ENCODE results near the gene TMEM132D.
"Not testable (repeated sequence)": the region's sequence is repeated elsewhere in the genome, so short reads cannot be mapped to it uniquely, and the experiment has no call there.

TMEM132D gene

GRCh38 chr12:129064209-129064855, 839.5 kb downstream of the TMEM132D start:
- no peak for DNase-seq (ENCODE audit: low spot score)

DNA sequence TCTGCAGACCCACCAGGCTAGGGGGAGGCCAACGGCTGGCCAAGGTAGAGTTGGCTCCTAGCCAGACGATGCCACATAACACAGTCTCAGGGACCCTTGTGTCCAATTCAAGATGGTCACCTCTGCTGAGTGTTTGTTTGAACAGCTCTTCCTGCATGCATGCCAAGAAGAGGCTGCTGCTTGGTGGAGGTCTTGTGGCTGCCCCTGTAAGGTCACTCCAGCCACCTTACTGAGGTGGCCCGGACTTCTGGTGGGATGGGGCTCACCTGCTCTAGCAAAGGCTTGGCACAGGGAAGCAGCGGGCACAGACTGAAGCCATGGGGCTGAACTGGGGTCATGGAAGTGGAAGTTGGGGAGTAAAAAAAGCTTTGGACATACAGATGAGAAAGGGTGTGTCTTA, 840.2 kb downstream of the TMEM132D start:
- DNase-seq (ENCODE audit: low spot score): no peak

- no peak for DNase-seq (ENCODE audit: low spot score)
Observed at GRCh38 chr12:129053232-129053631, 850.6 kb downstream of the TMEM132D start.

DNA sequence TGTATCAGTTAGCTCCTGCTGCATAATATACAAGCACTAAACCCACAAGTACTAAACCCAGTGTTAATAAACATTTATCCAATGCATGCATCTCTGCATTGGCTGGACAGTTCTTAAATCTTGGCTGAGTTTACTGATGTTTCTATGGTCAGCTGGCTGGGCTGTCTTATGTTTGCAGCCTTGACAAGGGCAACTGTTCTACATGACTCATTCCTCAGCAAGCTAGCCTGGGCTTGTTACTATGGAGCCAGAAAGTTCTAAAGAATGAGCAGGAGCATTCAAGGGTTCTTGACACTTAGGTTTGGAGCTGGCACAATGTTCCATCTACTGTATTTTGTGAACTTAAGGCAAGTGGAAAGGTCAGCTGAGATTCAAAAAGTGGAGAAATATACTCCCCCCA, 851.5 kb downstream of the TMEM132D start:
- no peak for DNase-seq (ENCODE audit: low spot score)

DNA sequence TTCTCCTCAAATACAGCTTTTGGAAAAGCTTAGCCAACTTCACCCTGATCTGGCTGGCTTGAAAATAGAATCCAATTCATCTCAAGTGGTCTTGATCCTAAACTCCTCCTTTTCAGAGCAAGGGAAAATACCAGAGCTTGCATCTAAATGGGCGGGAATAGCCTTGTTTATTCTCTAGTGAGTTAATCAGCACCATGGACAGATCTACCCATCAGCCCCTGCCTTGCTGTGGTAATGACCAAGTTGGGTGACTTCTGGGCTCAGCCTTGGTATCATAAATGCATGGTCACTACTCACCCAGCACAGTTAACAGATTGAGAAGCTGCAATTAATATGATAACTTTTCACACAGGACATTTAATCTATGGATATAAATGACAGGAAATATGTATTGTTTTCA, 853.9 kb downstream of the TMEM132D start:
- no peak for DNase-seq (ENCODE audit: low spot score)

DNA sequence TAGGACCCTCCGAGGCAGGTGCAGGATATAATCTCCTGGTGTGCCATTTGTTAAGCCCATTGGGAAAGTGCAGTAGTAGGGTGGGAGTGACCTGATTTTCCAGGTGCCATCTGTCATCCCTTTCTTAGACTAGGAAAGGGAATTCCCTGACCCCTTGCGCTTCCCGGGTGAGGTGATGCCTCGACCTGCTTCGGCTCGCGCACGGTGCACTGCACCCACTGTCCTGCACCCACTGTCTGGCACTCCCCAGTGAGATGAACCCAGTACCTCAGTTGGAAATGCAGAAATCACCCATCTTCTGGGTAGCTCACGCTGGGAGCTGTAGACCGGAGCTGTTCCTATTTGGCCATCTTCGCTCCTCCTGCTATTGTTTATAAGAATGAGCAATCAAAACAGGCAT, 860.5 kb downstream of the TMEM132D start:
- DNase-seq (ENCODE audit: low spot score): not testable (repeated sequence)

DNA sequence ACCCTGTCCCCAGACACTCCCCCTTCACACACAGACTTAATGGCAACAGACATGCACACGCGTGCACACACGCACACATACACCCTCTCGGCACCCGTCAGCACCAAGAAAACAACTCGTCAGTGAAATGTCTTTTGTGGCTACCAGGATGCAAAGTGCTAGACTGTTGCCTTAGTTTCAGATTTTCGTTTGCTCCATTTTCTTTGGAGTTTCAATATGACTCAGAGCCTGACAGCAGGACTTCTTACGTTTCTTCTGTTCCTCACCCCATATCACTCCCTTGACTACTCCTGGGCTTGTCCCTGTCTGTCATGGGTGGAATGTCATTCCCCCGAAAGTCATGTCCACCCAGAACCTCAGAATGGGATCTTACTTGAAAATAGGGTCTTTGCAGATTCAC, 867.7 kb downstream of the TMEM132D start:
- DNase-seq (ENCODE audit: low spot score): no peak

DNA sequence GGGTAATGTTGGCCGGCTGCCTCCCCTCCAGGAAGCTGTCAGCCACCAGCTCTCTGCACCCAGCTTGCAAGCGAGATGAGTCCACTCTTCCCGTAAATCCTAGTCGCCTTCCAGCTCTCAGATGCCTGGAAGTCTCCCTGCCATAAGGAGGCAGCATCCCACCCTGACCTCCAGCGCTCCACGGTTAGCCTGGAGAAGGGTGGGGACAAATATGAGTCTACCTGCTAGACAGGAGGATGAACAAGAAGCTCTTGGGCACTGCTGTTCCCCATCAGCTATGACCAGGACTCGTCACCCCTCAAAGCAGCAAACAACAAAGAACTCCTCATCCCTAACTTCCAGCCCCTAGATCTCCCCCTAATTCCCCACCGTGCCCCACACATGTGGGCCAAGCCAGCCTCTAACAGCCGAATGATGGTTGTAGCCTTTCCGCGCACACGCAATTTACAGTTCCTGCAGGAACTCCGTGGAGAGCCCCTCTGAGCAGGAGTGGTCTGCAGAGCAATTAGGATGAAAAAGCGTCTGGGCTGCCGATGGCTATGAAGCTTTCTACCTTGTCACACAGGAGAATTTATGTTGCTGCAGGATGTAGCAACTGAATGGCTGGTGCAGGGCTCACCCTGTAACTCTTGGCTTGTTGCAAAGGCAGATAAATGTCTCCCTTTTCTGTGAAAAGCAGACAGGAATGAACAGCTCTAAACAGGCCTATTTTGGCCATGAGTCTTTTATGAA, 869.1 kb downstream of the TMEM132D start:
- DNase-seq (ENCODE audit: low spot score): no peak

GRCh38 chr12:129028844-129029243, 875.0 kb downstream of the TMEM132D start:
- no peak for DNase-seq (ENCODE audit: low spot score)

DNA sequence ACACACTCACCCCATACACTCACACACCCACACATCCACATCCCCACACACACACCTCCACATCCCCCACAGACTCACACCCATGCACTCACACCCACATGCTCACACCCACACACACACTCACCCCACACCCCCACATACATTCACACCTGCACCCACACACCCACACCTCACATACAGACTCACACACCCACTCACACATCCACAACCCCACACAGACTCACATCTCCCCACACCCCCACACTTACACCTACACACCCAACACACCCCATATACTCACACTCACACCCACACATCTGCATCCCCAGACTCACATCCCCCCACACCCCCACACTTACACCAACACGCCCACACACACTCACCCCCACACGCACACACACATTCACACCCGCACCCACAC, 878.8 kb downstream of the TMEM132D start:
- DNase-seq (ENCODE audit: low spot score): no peak
